Loucy (cell line): ENCODE results near the gene ARIH2.

Source experiments
- EZH2phosphoT487 ChIP-seq: fragments of 200-600 bp; IDR thresholded peaks from 2 replicates; pipeline ENCODE4 v1.6.1; 2018; ENCODE audit warnings: antibody characterized with exemption, mild to moderate bottlenecking, moderate library complexity, borderline replicate concordance
- TF ChIP-seq, protein P1 (sequence below): fragments of 200-600 bp; sonication (generic); conservative IDR thresholded peaks from 2 replicates; pipeline ENCODE4 v1.5.1; 2014; ENCODE audit warnings: mild to moderate bottlenecking, antibody characterized with exemption, low read length

- TF ChIP-seq, protein P1, sequence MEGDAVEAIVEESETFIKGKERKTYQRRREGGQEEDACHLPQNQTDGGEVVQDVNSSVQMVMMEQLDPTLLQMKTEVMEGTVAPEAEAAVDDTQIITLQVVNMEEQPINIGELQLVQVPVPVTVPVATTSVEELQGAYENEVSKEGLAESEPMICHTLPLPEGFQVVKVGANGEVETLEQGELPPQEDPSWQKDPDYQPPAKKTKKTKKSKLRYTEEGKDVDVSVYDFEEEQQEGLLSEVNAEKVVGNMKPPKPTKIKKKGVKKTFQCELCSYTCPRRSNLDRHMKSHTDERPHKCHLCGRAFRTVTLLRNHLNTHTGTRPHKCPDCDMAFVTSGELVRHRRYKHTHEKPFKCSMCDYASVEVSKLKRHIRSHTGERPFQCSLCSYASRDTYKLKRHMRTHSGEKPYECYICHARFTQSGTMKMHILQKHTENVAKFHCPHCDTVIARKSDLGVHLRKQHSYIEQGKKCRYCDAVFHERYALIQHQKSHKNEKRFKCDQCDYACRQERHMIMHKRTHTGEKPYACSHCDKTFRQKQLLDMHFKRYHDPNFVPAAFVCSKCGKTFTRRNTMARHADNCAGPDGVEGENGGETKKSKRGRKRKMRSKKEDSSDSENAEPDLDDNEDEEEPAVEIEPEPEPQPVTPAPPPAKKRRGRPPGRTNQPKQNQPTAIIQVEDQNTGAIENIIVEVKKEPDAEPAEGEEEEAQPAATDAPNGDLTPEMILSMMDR = no peak
- no peak for TF ChIP-seq EZH2phosphoT487
Measured at GRCh38 chr3:48962939-48963338, 44.3 kb downstream of the ARIH2 start.
